IMR-90 (cell line): ENCODE data around the gene GTSE1. TPM values are rescaled to one million over a fixed set of nuclear protein-coding genes. Genes with fewer than 3 reads are reported as not detected.

Experiments
- ATAC-seq: fragments of 200-7000 bp; cut with Tn5 transposase; 2 replicates; pipeline ENCODE4 v1.9.1; 2020; ENCODE audit warnings: low read depth, mild to moderate bottlenecking, moderate library complexity
- BruUV-seq: library from RNA; stranded (reverse); fragments of 400-500 nt; replicated peaks from 2 replicates; lab custom pipeline; 2021; lab: Mats Ljungman, UMichigan
- CTCF ChIA-PET: fragments of 300-600 bp; formaldehyde crosslinking; extraction: SDS; loops from one replicate; lab custom pipeline; 2021; ENCODE audit warnings: antibody characterized with exemption; lab: Yijun Ruan, JAX
- POLR2A ChIA-PET: fragments of 300-600 bp; sonication (Branson Sonifier 250); formaldehyde crosslinking; loops from one replicate; lab custom pipeline; 2022; ENCODE audit warnings: antibody characterized with exemption; ENCODE audit not compliant: unreplicated experiment; lab: Charles Lee
- DNase-seq: peaks from one replicate; pipeline ENCODE4 v3.0.0; 2013
- H2AFZ ChIP-seq: replicated peaks from 2 replicates; pipeline ENCODE3; 2013; ENCODE audit warnings: low read length, mild to moderate bottlenecking; ENCODE audit not compliant: poor library complexity
- H2AK5ac ChIP-seq: 2 replicates; pipeline ENCODE4 v1.6.1; 2013; ENCODE audit warnings: low read depth, low read length, inconsistent platforms
- H2AK9ac ChIP-seq: replicated peaks from 2 replicates; pipeline ENCODE3; 2013; ENCODE audit warnings: mild to moderate bottlenecking, low read depth, low read length, moderate library complexity; ENCODE audit not compliant: poor library complexity
- H2BK120ac ChIP-seq: 2 replicates; pipeline ENCODE4 v1.6.1; 2013; ENCODE audit warnings: low read depth, low read length, inconsistent platforms
- H2BK15ac ChIP-seq: 3 replicates; pipeline ENCODE4 v1.6.1; 2013; ENCODE audit warnings: low read depth, low read length, inconsistent platforms
- H2BK20ac ChIP-seq: 2 replicates; pipeline ENCODE4 v1.6.1; 2013; ENCODE audit warnings: low read depth, mild to moderate bottlenecking, inconsistent platforms, low read length, moderate library complexity
- H2BK5ac ChIP-seq: 2 replicates; pipeline ENCODE4 v1.6.1; 2013; ENCODE audit warnings: mild to moderate bottlenecking, low read depth, low read length, inconsistent platforms; ENCODE audit not compliant: poor library complexity, severe bottlenecking
- H3K14ac ChIP-seq: replicated peaks from 2 replicates; pipeline ENCODE4 v1.6.1; 2013; ENCODE audit warnings: low read depth, low read length, inconsistent platforms
- H3K18ac ChIP-seq: 2 replicates; pipeline ENCODE4 v1.6.1; 2013; ENCODE audit warnings: low read depth, low read length, control low read depth
- H3K23ac ChIP-seq: 2 replicates; pipeline ENCODE4 v1.6.1; 2013; ENCODE audit warnings: low read depth, low read length, inconsistent platforms
- H3K27ac ChIP-seq: 2 replicates; pipeline ENCODE4 v1.5.1; 2013; ENCODE audit warnings: mild to moderate bottlenecking, control low read depth, low read length; ENCODE audit not compliant: insufficient read depth
- H3K27me3 ChIP-seq: 2 replicates; pipeline ENCODE4 v1.6.1; 2013; ENCODE audit warnings: low read length; ENCODE audit not compliant: control insufficient read depth, insufficient read depth
- H3K36me3 ChIP-seq: 2 replicates; pipeline ENCODE4 v1.6.1; 2013; ENCODE audit warnings: low read length, mixed read lengths; ENCODE audit not compliant: control insufficient read depth, insufficient read depth
- H3K4ac ChIP-seq: 2 replicates; pipeline ENCODE4 v1.6.1; 2013; ENCODE audit warnings: low read depth, low read length, inconsistent platforms
- H3K4me1 ChIP-seq: 2 replicates; pipeline ENCODE4 v1.6.1; 2013; ENCODE audit warnings: low read length, mixed read lengths; ENCODE audit not compliant: control insufficient read depth, insufficient read depth
- H3K4me2 ChIP-seq: 2 replicates; pipeline ENCODE4 v1.6.1; 2013; ENCODE audit warnings: low read depth, mild to moderate bottlenecking, control low read depth, low read length, moderate library complexity
- H3K4me3 ChIP-seq: 2 replicates; pipeline ENCODE4 v1.5.1; 2013; ENCODE audit warnings: low read depth, mild to moderate bottlenecking, control low read depth, low read length, moderate library complexity; ENCODE audit not compliant: insufficient read depth
- H3K56ac ChIP-seq: 2 replicates; pipeline ENCODE4 v1.6.1; 2013; ENCODE audit warnings: low read length, inconsistent platforms; ENCODE audit not compliant: insufficient read depth; ENCODE audit errors: extremely low read depth
- H3K79me1 ChIP-seq, 2 experiments: 2 replicates each; pipeline ENCODE4 v1.6.1; 2013; ENCODE audit warnings: low read length in 2 of 2, inconsistent platforms in 1 of 2, low read depth in 1 of 2
- H3K9ac ChIP-seq: 2 replicates; pipeline ENCODE4 v1.6.1; 2013; ENCODE audit warnings: low read depth, low read length, control low read depth
- H3K9me1 ChIP-seq: 2 replicates; pipeline ENCODE4 v1.6.1; 2013; ENCODE audit warnings: low read length, inconsistent platforms; ENCODE audit not compliant: insufficient read depth
- H3K9me3 ChIP-seq: 2 replicates; pipeline ENCODE4 v1.6.1; 2013; ENCODE audit warnings: low read length; ENCODE audit not compliant: control insufficient read depth, insufficient read depth
- H4K20me1 ChIP-seq: 2 replicates; pipeline ENCODE4 v1.6.1; 2013; ENCODE audit warnings: low read length, inconsistent platforms; ENCODE audit not compliant: insufficient read depth
- H4K5ac ChIP-seq: 2 replicates; pipeline ENCODE4 v1.6.1; 2013; ENCODE audit warnings: mild to moderate bottlenecking, low read depth, low read length, control low read depth
- H4K8ac ChIP-seq, 2 experiments: 2 replicates each; pipeline ENCODE4 v1.6.1; 2013; ENCODE audit warnings: low read depth in 2 of 2, low read length in 2 of 2, control low read depth in 1 of 2, inconsistent platforms in 1 of 2
- H4K91ac ChIP-seq: 2 replicates; pipeline ENCODE4 v1.6.1; 2013; ENCODE audit warnings: low read depth, low read length, inconsistent platforms; ENCODE audit not compliant: insufficient read depth
- BHLHE40 ChIP-seq: fragments of 150-350 bp; IDR thresholded peaks from 2 replicates; pipeline ENCODE4 v1.6.1; 2016; ENCODE audit warnings: mild to moderate bottlenecking, low read depth, low read length
- CEBPB ChIP-seq: IDR thresholded peaks from 2 replicates; pipeline ENCODE4 v1.6.1; 2012; ENCODE audit warnings: low read depth, low read length, improper control_type of control experiment
- CHD1 ChIP-seq: IDR thresholded peaks from 2 replicates; pipeline ENCODE4 v1.6.1; 2012; ENCODE audit warnings: low read depth, low read length, improper control_type of control experiment
- FOS ChIP-seq: fragments of 150-350 bp; IDR thresholded peaks from 2 replicates; pipeline ENCODE4 v1.6.1; 2016; ENCODE audit warnings: low read depth, low read length
- MAFK ChIP-seq: IDR thresholded peaks from 2 replicates; pipeline ENCODE4 v1.6.1; 2012; ENCODE audit warnings: low read depth, low read length, improper control_type of control experiment
- MAZ ChIP-seq: IDR thresholded peaks from 2 replicates; pipeline ENCODE4 v1.6.1; 2012; ENCODE audit warnings: low read depth, mild to moderate bottlenecking, low read length, improper control_type of control experiment, moderate library complexity, borderline replicate concordance
- MXI1 ChIP-seq: IDR thresholded peaks from 2 replicates; pipeline ENCODE4 v1.6.1; 2012; ENCODE audit warnings: low read depth, mild to moderate bottlenecking, low read length, moderate library complexity, borderline replicate concordance
- NFE2L2 ChIP-seq: fragments of 150-350 bp; IDR thresholded peaks from 2 replicates; pipeline ENCODE4 v1.6.1; 2016; ENCODE audit warnings: low read depth, mild to moderate bottlenecking, low read length
- POLR2A ChIP-seq: IDR thresholded peaks from 2 replicates; pipeline ENCODE4 v1.6.1; 2012; ENCODE audit warnings: mild to moderate bottlenecking, low read depth, low read length
- RAD21 ChIP-seq: IDR thresholded peaks from 2 replicates; pipeline ENCODE4 v1.6.1; 2012; ENCODE audit warnings: low read length, improper control_type of control experiment
- RCOR1 ChIP-seq: IDR thresholded peaks from 2 replicates; pipeline ENCODE4 v1.6.1; 2012; ENCODE audit warnings: mild to moderate bottlenecking, low read length, improper control_type of control experiment; ENCODE audit not compliant: insufficient replicate concordance
- SMC3 ChIP-seq: fragments of 150-350 bp; IDR thresholded peaks from 2 replicates; pipeline ENCODE4 v1.6.1; 2016; ENCODE audit warnings: low read depth, mild to moderate bottlenecking, antibody characterized with exemption, low read length, moderate library complexity
- WGBS, 2 experiments: methylation state at CpG; one replicate each; pipeline versions ENCODE4 v1.1.5 to v1.1.7; 2013; ENCODE audit warnings: missing lambda C conversion rate in 2 of 2; ENCODE audit not compliant: insufficient read length in 1 of 2; ENCODE audit errors: extremely low coverage in 2 of 2; 5-methylcytosine and 5-hydroxymethylcytosine counted together
- dilution Hi-C: fragments of 300-500 bp; cut with HindIII; formaldehyde crosslinking; loops from one replicate; pipeline ENCODE4 v1.14.3; 2018; ENCODE audit warnings: low sequenced_read_pairs; ENCODE audit not compliant: unreplicated experiment
- in situ Hi-C: fragments of 300-500 bp; cut with MboI; formaldehyde crosslinking; loops from 3 replicates; pipeline ENCODE4 v1.14.3; 2019; ENCODE audit warnings: low sequenced_read_pairs, inconsistent platforms, mixed read lengths
- intact Hi-C: fragments of 100-400 bp; cut with micrococcal nuclease; formaldehyde crosslinking; loops from 2 replicates; pipeline ENCODE4 v1.10.0; 2022
- polyA plus RNA-seq, 3 experiments: library from polyadenylated mRNA; depleted of rRNA; stranded (reverse); fragments of >200 nt; gene quantifications; 2 replicates each; pipeline ENCODE4 v1.2.3, GENCODE V29; 2012; ENCODE audit warnings: low replicate concordance in 1 of 3
- total RNA-seq: library from RNA; depleted of rRNA; stranded (reverse); fragments of >200 nt; gene quantifications from 2 replicates; pipeline ENCODE4 v1.2.3, GENCODE V29; 2012
- TF ChIP-seq, protein P1 (sequence below): fragments of 150-350 bp; IDR thresholded peaks from 2 replicates; pipeline ENCODE4 v1.6.1; 2017; ENCODE audit warnings: mild to moderate bottlenecking, antibody characterized with exemption, low read length, low read depth
- TF ChIP-seq, protein P2 (sequence below): conservative IDR thresholded peaks from 2 replicates; pipeline ENCODE4 v1.5.1; 2012; ENCODE audit warnings: mild to moderate bottlenecking, low read depth, low read length, improper control_type of control experiment
- TF ChIP-seq, protein P3 (sequence below): fragments of 150-350 bp; IDR thresholded peaks from 2 replicates; pipeline ENCODE4 v1.6.1; 2016; ENCODE audit warnings: low read depth, mild to moderate bottlenecking, low read length, moderate library complexity, borderline replicate concordance

Gene GTSE1
- total and polyA plus RNA-seq, 2 of the 4 experiments (the other 2 are of a cell fraction) = 5.9 to 17.1 TPM

DNA sequence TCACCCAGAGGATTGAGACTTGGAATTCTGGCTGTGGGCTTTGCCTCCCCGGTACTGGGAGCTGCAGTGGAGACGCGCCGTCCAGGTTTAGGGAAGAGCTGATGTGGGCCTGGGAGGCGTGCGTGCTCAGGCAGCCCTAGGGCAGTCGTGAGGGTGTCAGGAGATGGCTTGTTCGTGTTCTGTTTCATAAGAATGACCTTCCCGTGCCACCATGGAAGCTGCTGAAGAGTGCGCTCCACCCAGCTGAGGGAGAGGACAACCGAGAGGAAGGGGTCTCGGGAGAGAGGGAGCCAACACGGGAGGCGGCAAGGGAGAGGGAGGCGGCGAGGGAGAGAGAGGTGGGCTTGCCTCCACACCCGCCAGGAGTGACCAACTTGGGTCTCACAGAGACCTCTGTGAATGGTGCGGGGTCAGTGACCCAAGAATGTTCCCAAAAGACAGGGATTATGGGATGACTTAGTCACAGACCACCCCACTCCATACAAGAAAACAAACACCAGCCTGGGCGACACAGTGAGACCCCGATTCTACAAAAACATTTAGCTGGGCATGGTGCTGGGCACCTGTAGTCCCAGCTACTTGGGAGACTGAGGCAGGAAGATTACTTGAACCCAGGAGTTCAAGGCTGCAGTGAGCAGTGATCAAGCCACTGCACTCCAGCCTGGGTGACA is 24.2 kb downstream of the GTSE1 start:
- Histone ChIP-seq H4K5ac (no peak overlapping the region), H3K27ac (no peak overlapping the region), H4K91ac (no peak overlapping the region), H3K4me2 (no peak overlapping the region), H3K23ac (no peak overlapping the region), H3K4me1 (no peaks in the 10 kb centered on the region), H2AFZ (no peak overlapping the region), H3K79me1 (peaks cover 27 to 48% of the 10 kb centered on the region in 2 experiments), H3K18ac (no peak overlapping the region), H2BK20ac (no peak overlapping the region), H3K14ac (no peak overlapping the region), H3K9me3 (no peaks in the 10 kb centered on the region), H2BK120ac (no peak overlapping the region), H2BK5ac (no peak overlapping the region), H3K9ac (no peak overlapping the region), H2BK15ac (no peak overlapping the region), H3K4ac (no peak overlapping the region), H2AK5ac (no peak overlapping the region), H4K8ac (no peak overlapping the region), H3K36me3 (peaks cover 23% of the 10 kb centered on the region), H4K20me1 (no peaks in the 10 kb centered on the region; the same call in 1 of the 2 replicates), H2AK9ac (no peak overlapping the region), H3K4me3 (no peak overlapping the region), H3K9me1 (no peaks in the 10 kb centered on the region; the same call in 1 of the 2 replicates), H3K27me3 (no peaks in the 10 kb centered on the region), H3K56ac (no peak overlapping the region)
- DNase-seq (no peak), ATAC-seq (no peak)
- 92% methylated on average over 6 of the region's 20 CpGs; no CpG with 5 or more reads in 1 of the 2 experiments for WGBS, 2 experiments
- in situ Hi-C loops (no loop called here), intact Hi-C loops (no loop called here), dilution Hi-C loops (no loop called here)
- ChIA-PET POLR2A (interaction anchor here (0.6 kb wide), 1 partner anchor 408 kb away, joined by 3 read pairs; no protein-coding TSS in a partner anchor), CTCF (no interaction called here)
- TF ChIP-seq, protein P1, sequence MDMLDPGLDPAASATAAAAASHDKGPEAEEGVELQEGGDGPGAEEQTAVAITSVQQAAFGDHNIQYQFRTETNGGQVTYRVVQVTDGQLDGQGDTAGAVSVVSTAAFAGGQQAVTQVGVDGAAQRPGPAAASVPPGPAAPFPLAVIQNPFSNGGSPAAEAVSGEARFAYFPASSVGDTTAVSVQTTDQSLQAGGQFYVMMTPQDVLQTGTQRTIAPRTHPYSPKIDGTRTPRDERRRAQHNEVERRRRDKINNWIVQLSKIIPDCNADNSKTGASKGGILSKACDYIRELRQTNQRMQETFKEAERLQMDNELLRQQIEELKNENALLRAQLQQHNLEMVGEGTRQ = no peak
- no peak for TF ChIP-seq FOS
- no peak for TF ChIP-seq BHLHE40
- TF ChIP-seq CHD1 = no peak
- TF ChIP-seq NFE2L2 = no peak
- TF ChIP-seq CEBPB = no peak
- no peak for TF ChIP-seq RAD21
- no peak for TF ChIP-seq MAZ
- TF ChIP-seq, protein P2, sequence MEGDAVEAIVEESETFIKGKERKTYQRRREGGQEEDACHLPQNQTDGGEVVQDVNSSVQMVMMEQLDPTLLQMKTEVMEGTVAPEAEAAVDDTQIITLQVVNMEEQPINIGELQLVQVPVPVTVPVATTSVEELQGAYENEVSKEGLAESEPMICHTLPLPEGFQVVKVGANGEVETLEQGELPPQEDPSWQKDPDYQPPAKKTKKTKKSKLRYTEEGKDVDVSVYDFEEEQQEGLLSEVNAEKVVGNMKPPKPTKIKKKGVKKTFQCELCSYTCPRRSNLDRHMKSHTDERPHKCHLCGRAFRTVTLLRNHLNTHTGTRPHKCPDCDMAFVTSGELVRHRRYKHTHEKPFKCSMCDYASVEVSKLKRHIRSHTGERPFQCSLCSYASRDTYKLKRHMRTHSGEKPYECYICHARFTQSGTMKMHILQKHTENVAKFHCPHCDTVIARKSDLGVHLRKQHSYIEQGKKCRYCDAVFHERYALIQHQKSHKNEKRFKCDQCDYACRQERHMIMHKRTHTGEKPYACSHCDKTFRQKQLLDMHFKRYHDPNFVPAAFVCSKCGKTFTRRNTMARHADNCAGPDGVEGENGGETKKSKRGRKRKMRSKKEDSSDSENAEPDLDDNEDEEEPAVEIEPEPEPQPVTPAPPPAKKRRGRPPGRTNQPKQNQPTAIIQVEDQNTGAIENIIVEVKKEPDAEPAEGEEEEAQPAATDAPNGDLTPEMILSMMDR = no peak
- no peak for TF ChIP-seq POLR2A
- no peak for TF ChIP-seq RCOR1
- TF ChIP-seq MAFK = no peak
- TF ChIP-seq MXI1 = no peak
- TF ChIP-seq, protein P3, sequence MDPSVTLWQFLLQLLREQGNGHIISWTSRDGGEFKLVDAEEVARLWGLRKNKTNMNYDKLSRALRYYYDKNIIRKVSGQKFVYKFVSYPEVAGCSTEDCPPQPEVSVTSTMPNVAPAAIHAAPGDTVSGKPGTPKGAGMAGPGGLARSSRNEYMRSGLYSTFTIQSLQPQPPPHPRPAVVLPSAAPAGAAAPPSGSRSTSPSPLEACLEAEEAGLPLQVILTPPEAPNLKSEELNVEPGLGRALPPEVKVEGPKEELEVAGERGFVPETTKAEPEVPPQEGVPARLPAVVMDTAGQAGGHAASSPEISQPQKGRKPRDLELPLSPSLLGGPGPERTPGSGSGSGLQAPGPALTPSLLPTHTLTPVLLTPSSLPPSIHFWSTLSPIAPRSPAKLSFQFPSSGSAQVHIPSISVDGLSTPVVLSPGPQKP = no peak
- TF ChIP-seq SMC3 = no peak
- no TSS peak for BruUV-seq
